Esophagus mucosa (tissue), 1 donor: ENCODE data around the gene PLIN5. TPM values are rescaled to one million over a fixed set of nuclear protein-coding genes. Genes with fewer than 3 reads are reported as not detected.

ENCODE experiments used
- ATAC-seq: fragments of 200-7000 bp; cut with Tn5 transposase; one replicate; pipeline ENCODE4 v1.9.1; 2020
- total RNA-seq: library from RNA; stranded (reverse); gene quantifications from one replicate; pipeline ENCODE4 v1.2.4, GENCODE V29; 2023
- donor health status: DM: yes; HTN: yes; CAD: no.

The PLIN5 gene
- total RNA-seq, 1 donor from 2014 or later, result 2.4 TPM

GRCh38 chr19:4503825-4504170, 31.2 kb downstream of the PLIN5 start:
- ATAC-seq, result no peak

DNA sequence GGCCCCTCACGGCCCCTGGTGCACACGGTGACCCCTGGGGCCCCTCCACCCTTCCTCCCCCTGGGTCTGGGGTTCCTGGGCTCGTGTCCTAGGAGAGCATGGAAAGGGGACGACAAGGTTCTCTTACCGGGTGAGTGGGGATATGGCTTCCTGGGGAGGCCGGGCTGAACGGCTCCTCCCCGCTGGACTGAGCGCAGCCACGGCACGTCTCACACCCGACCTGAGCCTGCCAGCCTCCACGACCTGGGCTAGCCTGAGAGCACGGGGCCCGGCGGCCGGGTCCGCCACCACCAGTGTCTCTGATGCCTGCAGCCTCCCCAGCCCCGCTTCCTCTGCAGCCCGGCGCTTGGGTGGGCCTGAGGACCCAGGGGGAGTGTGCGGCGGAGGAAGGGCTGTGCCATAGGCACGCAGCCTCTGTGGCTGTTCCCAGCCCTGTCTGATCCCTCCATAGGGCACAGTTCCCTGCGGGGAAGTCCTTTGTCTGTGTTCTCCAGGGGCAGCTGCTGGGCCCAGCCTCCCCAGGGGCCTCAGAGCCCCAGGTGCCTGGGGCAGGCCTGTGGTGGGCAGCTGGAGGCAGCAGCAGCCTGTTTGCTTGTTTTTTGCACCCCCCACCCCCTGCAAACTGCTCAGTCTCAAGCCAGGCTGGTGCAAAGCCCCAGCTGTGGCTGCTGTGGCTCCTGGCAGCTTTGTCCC, 31.7 kb downstream of the PLIN5 start:
- ATAC-seq, result no peak

GRCh38 chr19:4502282-4503131, 32.5 kb downstream of the PLIN5 start:
- no peak for ATAC-seq

DNA sequence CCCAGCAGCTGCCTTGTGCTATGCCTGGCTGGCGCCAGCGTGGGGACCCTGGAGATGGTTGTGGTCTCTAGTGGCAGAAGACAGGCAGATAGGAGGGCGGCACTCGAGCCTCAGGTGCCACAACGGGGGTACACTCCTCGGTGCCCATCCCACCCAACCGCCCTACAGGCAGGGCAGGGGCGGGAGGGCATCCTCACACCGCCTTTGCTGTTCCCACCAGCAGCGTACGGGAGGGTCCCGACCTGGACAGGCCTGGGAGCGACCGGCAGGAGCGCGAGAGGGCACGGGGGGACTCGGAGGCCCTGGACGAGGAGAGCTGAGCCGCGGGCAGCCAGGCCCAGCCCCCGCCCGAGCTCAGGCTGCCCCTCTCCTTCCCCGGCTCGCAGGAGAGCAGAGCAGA, 33.3 kb downstream of the PLIN5 start:
- no peak for ATAC-seq

DNA sequence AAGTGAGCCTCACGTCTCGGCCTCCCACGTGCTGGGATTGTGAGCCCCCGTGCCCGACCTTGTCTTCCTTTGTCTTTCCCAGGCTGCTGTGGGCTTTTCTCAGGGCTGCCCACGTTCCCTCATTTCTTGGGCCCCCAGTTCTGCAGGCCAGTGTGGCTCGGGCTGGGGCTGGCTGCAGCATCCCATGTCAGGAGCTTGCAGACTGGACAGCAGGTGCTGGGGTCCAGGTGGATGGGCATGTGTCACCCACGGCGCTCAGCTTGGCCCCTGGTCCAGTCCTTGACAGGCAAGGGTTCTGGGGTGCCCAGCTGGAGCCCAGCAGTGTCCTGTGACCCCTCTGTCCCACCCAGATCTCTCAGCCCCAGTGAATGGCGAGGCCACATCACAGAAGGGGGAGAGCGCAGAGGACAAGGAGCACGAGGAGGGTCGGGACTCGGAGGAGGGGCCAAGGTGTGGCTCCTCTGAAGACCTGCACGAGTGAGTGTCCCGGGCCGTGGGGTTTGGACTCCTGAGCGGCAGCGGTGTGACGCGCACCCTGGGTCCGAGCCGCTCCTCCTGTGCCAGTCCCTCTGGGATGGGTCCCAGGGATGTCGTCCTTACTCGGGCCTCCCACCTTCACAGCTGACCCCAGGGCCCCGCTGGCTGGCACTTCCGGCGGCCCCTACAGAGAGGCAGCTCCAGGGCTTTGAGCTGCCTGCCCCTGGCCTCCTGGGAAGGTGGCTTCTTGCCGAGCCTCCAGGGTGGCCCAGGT, 34.0 kb downstream of the PLIN5 start:
- no peak for ATAC-seq

DNA sequence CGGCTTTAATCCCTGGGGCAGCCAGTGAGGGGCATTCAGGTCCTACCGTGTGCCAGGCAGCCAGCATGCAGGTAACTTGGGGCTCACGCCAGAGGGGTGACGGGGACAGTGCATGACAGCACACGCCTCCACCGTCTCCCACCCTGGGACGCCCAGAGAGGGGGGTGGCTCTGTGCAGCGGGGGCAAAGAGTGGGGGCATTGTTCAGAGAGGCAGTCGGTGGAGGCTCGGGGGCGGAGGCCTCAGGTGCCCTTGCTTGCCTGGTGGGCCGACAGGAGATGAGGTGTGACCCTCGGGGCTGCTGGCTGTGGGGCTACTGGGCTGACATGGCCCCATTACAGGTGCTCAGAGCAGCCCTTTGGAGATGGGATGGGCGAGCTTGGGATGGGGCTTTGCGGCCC, 35.2 kb downstream of the PLIN5 start:
- no peak for ATAC-seq

GRCh38 chr19:4499318-4499717, 35.7 kb downstream of the PLIN5 start:
- ATAC-seq, result no peak

DNA sequence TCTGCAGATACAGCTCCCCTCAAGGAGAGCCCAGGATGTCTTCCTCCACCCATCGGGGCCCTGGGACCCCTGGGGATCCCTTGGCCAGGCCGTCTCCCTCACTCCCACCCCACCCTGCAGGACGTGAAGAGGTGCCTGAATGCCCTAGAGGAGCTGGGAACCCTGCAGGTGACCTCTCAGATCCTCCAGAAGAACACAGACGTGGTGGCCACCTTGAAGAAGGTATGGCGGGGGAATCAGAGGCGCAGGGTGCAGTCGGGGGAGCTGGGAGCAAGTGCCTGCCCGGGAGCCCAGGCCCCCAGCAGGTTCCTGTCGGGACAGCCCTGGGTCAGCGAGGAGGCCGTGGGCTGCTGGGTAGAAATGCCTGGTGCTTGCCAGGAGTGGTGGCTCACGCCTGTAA, 36.3 kb downstream of the PLIN5 start:
- ATAC-seq, result no peak

DNA sequence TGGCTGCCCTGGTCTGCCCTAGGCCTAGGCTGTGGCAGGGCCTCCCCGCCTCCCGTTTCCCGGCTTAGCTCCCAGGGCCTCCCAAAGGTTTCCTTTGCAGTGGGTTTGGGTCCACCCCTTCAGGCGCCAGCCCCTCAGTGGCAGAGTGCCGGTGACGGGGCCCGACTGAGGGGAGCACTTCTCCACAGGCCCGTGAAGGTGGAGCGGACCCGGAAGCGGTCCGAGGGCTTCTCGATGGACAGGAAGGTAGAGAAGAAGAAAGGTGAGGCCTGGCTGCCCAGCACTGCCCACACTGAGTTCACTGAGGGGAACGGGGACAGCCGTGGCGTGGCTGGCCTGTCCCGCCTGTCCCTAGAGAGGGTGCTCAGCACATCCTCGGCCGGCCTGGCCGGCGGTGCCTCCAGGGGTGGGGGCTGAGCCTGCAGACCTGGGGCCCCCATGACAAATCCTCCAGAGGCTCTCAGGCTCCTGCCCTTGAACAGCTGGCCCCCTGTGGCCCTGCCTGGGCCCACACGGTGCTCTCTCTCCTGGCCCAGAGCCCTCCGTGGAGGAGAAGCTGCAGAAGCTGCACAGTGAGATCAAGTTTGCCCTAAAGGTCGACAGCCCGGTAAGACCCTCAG, 37.1 kb downstream of the PLIN5 start:
- no peak for ATAC-seq

DNA sequence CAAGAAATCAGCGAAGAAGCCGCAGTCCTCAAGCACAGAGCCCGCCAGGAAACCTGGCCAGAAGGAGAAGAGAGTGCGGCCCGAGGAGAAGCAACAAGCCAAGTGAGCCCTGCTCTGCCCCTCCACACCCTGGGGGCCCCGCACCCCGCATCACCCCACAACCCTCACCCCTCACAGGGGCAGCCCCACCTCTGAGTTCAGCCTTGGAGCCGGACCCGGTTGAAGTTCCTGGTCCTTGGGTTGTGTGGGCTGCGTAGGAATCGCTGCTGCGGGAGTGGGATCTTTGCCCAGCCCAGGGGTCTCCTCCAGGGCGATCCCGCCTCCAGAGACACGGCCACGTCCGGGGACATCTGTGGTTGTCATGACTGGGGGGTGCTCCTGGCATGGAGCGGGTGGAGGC, 38.7 kb downstream of the PLIN5 start:
- ATAC-seq, result no peak

GRCh38 chr19:4495471-4495870, 39.6 kb downstream of the PLIN5 start:
- ATAC-seq, result peak; percentile 88

DNA sequence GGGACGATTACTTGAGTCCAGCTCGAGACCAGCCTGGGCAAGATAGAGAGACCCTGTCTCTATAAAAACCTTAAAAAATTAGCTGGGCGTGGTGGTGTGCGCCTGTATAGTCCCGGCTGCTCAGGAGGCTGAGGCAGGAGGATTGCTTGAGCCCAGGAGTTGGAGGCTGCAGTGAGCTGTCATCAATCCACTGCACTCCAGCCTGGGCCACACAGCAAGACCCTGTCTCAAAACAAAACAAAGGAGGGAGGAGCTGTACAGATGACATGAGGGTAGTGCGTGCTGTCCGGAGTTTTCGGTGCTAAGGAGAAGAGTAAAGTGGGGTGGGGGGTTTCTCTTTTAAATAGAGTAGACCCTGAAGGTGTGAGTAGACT, 40.3 kb downstream of the PLIN5 start:
- no peak for ATAC-seq

- ATAC-seq, result no peak
These were observed 40.9 kb downstream of the PLIN5 start for GRCh38 chr19:4493929-4494690.

DNA sequence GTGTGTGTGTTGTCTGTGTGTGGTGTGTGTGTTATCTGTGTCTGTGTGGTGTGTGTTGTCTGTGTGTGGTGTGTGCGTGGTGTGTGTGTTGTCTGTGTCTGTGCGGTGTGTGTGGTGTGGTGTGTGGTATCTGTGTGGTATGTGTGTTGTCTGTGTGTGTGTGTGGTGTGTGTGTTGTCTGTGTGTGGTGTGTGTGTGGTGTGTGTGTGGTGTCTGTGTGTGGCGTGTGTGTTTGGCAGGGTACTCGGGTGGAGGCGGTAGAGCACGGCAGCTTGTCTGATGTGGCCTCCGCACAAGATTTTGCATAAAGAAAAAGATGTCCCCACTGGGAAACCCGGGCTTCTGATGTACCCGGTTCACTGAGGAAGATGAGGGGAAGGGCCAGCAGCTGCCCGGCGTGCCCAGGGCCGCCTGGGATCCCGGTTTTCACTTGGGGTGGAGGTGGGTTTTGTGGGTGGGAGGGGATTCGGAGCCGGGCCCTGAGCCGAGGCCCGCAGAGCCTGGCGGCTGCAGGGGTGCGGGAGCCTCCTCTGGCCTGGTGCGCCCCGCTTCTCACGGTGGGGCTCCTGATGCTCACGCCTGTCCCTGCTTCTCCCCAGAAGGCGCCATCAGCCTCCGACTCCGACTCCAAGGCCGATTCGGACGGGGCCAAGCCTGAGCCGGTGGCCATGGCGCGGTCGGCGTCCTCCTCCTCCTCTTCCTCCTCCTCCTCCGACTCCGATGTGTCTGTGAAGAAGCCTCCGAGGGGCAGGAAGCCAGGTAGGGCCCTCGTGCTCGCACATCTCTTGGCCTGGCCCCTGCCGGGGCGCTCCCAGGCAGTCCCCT, 41.7 kb downstream of the PLIN5 start:
- no peak for ATAC-seq

DNA sequence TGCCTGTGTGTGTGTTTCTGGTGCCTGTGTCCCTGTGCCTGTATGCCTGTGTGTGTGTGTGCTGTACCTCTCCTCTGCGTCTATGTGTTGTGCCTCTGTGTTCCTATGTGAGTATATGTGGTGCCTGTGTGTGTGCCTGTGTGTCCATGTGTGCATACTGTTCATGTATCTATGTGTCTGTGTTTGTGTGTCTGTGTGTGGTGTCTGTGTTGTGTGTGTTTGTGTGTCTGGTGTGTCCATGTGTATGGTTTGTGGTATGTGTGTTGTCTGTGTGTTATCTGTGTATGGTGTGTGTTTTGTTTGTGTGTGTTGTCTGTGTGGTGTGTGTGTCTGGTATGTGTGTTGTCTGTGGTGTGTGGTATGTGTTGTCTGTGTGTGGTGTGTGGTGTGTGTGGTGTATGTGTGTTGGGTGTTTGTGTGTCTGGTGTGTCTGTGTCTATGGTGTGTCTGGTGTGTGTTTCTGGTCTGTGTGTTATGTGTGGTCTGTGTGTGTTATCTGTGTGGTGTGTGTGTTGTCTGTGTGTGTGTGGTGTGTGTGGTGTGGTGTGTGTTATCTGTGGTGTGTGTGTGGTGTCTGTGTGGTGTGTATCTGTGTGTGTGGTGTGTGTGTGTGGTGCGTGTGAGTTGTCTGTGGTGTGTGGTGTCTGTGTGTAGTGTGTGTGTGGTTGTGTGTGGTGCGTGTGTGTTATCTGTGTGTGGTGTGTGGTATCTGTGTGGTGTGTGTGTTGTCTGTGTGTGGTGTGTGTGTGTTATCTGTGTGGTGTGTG, 42.5 kb downstream of the PLIN5 start:
- ATAC-seq, result no peak

- no peak for ATAC-seq
These were observed 43.6 kb downstream of the PLIN5 start for GRCh38 chr19:4491446-4491845.

GRCh38 chr19:4488496-4488895, 46.5 kb downstream of the PLIN5 start:
- ATAC-seq, result no peak

- no peak for ATAC-seq
These were observed 47.5 kb downstream of the PLIN5 start for GRCh38 chr19:4487572-4487971.

GRCh38 chr19:4483385-4483784, 51.6 kb downstream of the PLIN5 start:
- peak; percentile 10 for ATAC-seq

- peak; percentile 13 for ATAC-seq
These were observed 52.2 kb downstream of the PLIN5 start for GRCh38 chr19:4482721-4483364.
